Heart left ventricle (tissue), 16 donors: ENCODE measurements around the gene MRI1. TPM values are rescaled to one million over a fixed set of nuclear protein-coding genes. Genes with fewer than 3 reads are reported as not detected.

ENCODE experiments used
- ATAC-seq, 4 donors: fragments of 200-7000 bp; cut with Tn5 transposase; one replicate each; pipeline ENCODE4 v1.9.1; 2020 to 2022; ENCODE audit warnings: moderate library complexity in 4 of 4, mild to moderate bottlenecking in 3 of 4, moderate number of reproducible peaks in 1 of 4
- DNase-seq, 5 donors: peaks; one replicate each; pipeline ENCODE4 v3.0.0-alpha.2; 2020
- H3K27ac ChIP-seq, 12 donors: fragments of 200-600 bp; sonication (generic) in 4 of 12; one replicate each; pipeline versions ENCODE4 v1.5.0 to v1.8.0; 2016 to 2022; ENCODE audit warnings: mild to moderate bottlenecking in 2 of 12
- H3K27me3 ChIP-seq, 9 donors: fragments of 200-600 bp; sonication (generic) in 2 of 9; one replicate each; pipeline versions ENCODE4 v1.5.1 to v1.8.0; 2016 to 2022; ENCODE audit warnings: mild to moderate bottlenecking in 3 of 9
- H3K36me3 ChIP-seq, 9 donors: fragments of 200-600 bp; sonication (generic) in 2 of 9; one replicate each; pipeline versions ENCODE4 v1.5.0 to v1.8.0; 2018 to 2022; ENCODE audit warnings: mild to moderate bottlenecking in 2 of 9
- H3K4me1 ChIP-seq, 12 donors: fragments of 200-600 bp; sonication (generic) in 4 of 12; one replicate each; pipeline versions ENCODE4 v1.5.0 to v1.8.0; 2016 to 2022; ENCODE audit warnings: mild to moderate bottlenecking in 3 of 12
- H3K4me3 ChIP-seq, 12 donors: fragments of 200-600 bp; sonication (generic) in 4 of 12; one replicate each; pipeline versions ENCODE4 v1.5.0 to v1.8.0; 2017 to 2022; ENCODE audit warnings: mild to moderate bottlenecking in 9 of 12, moderate library complexity in 4 of 12
- H3K9me3 ChIP-seq, 12 donors: fragments of 200-600 bp; sonication (generic) in 4 of 12; one replicate each; pipeline versions ENCODE4 v1.5.0 to v1.8.0; 2016 to 2022; ENCODE audit warnings: mild to moderate bottlenecking in 1 of 12
- POLR2A ChIP-seq, 2 donors: fragments of 450-650 bp; IDR thresholded peaks; one replicate each; pipeline ENCODE4 v1.6.1; 2017; ENCODE audit warnings: antibody characterized with exemption in 2 of 2, mild to moderate bottlenecking in 2 of 2, moderate library complexity in 2 of 2
- WGBS, 4 donors: extraction: QIAGEN DNeasy Blood & Tissue Kit in 2 of 4; methylation state at CpG; one replicate each; pipeline versions ENCODE4 v1.1.5 to v1.1.7; 2013 to 2018; 5-methylcytosine and 5-hydroxymethylcytosine counted together
- intact Hi-C, 10 donors: fragments of 100-400 bp; cut with DNase I; formaldehyde crosslinking; loops; one replicate each; pipeline versions ENCODE4 v1.11.1 to v1.14.2; 2022
- polyA plus RNA-seq, 2 donors: library from polyadenylated mRNA; stranded (reverse); fragments of 200-250 nt; gene quantifications; one replicate each; pipeline ENCODE4 v1.2.3, GENCODE V29; 2013
- total RNA-seq, 9 donors: library from RNA; depleted of rRNA in 2 of 9; stranded (reverse); fragments of >200 nt in 2 of 9; fragmentation: NEBNext Ultra II Directional in 3 of 9; extraction: Animal tissue kit (Norgen Biotek cat#: 25700) in 3 of 9; gene quantifications; one replicate each; pipeline versions ENCODE4 v1.1.0 to v1.2.4, GENCODE V29; 2016 to 2023
- TF ChIP-seq, protein P1 (sequence below), 12 donors: fragments of 200-600 bp; sonication (generic) in 4 of 12; IDR thresholded peaks; one replicate each; pipeline versions ENCODE4 v1.5.0 to v1.8.0; 2018 to 2022; ENCODE audit warnings: antibody characterized with exemption in 12 of 12, mild to moderate bottlenecking in 5 of 12
- donor health status: ischemic (EF 13 %, LVEDD 7.1; RV severe dilation, severe dysfunction).
- donor health status: healthy with polysubstance abuse.
- donor health status: DM: no; HTN: yes; CAD: no.
- donor health status: DM: no; HTN: no; CAD: no.
- donor health status: ischemic (EF 25% LVEDD 6.9; RV normal size, moderate dysfunction).
- donor health status: ischemic (EF 25% LVEDD 5.7; RV mildly dilated, moderate dysfunction).
- donor health status: healthy.
- donor health status: DM: yes; HTN: yes; CAD: no.
- donor health status: ischemic (EF 35%, LVEDD 5.7; RV mildly dilated, moderate dysfunction).
- donor health status: nonischemic (EF 11% LVEDD 7.7; RV severe dilation, severe dysfunction).
- donor health status: DM: yes; HTN: yes; CAD: no.
- donor health status: PGD.
- donor health status: ischemic (EF 29% LVEDD 5.4; RV normal size, mild dysfunction).
- donor health status: nonischemic (EF 23%, LVEDD 6.1; RV moderate dilation, normal function).

Gene MRI1
- total and polyA plus RNA-seq, 11 donors = 9.0 to 36.9 (median 15.6) TPM

DNA sequence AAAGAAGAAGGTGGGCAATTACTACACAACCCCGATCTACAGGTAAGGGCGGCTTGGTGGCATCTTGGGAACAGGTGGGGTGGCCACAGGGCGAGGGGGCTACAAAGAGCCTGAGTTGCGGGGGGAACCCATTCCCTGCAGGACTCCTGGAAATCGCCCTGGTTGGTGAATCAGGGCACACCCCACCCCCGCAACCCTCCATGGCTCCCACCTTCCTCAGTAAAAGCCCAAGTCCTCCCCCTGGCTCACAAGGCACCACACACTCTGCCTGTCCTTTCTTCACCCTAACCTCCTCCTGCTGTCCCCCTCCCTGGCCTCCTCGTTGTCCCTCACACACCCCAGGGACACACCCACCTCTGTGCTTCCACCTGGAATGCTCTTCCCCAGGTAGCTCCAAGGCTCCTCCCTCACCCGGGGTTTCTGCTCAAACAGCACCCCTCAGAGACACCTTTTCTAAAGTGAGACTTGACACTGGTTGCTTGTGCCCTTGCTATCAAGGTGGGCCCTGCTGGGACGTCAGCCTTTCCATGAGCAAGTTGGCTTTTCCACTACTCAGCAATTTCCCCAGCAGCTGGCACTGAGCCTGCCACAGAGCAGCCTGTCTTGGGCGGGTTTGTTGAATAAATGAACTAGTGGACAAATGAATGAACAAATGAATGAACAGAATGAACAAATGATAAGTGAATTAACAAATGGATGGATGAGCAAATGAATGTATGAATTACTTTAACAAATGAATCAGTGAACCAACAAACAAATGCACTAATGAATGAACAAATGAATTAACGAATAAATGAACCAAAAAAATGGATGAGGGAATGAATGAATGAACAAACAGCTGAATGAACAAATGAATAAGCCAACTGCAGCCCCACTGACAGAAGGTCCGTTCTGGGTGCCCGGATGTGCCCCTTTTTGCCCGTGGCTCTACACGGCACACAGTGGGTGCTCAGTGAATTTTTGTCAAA, 6.2 kb upstream of the MRI1 start:
- WGBS, 4 donors = 85 to 92% (median 90%) methylated on average over 12 to 15 of the region's 15 CpGs
- Histone ChIP-seq H3K27ac (no peak overlapping the region), H3K36me3 (peaks cover 6 to 99% (median 98%) of the 10 kb centered on the region in 9 donors), H3K4me3 (no peak overlapping the region), H3K9me3 (no peaks in the 10 kb centered on the region), H3K4me1 (no peaks in the 10 kb centered on the region), H3K27me3 (no peaks in the 10 kb centered on the region)
- ATAC-seq = no peak
- intact Hi-C loops = no loop called here
- DNase-seq = no peak
- TF ChIP-seq POLR2A (IDR thresholded peaks at IDR 0.05) = no peak
- TF ChIP-seq, protein P1, sequence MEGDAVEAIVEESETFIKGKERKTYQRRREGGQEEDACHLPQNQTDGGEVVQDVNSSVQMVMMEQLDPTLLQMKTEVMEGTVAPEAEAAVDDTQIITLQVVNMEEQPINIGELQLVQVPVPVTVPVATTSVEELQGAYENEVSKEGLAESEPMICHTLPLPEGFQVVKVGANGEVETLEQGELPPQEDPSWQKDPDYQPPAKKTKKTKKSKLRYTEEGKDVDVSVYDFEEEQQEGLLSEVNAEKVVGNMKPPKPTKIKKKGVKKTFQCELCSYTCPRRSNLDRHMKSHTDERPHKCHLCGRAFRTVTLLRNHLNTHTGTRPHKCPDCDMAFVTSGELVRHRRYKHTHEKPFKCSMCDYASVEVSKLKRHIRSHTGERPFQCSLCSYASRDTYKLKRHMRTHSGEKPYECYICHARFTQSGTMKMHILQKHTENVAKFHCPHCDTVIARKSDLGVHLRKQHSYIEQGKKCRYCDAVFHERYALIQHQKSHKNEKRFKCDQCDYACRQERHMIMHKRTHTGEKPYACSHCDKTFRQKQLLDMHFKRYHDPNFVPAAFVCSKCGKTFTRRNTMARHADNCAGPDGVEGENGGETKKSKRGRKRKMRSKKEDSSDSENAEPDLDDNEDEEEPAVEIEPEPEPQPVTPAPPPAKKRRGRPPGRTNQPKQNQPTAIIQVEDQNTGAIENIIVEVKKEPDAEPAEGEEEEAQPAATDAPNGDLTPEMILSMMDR (IDR thresholded peaks at IDR 0.05) = no peak

DNA sequence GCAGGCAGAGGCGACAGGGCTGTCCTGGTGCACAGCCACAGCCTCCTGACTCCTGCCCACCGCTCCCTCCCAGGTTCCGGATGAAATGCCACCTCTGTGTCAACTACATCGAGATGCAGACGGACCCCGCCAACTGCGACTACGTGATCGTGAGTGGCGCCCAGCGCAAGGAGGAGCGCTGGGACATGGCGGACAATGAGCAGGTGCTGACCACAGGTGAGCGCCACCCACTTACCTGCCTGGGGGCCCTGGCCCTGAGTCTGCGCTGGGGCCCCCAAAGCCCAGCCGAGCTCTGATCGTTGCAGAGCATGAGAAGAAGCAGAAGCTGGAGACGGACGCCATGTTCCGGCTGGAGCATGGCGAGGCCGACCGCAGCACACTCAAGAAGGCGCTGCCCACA, 5.5 kb upstream of the MRI1 start:
- 94 to 97% (median 96%) methylated on average over 18 to 24 of the region's 24 CpGs for WGBS, 4 donors
- Histone ChIP-seq H3K36me3 (peaks cover 6 to 98% (median 95%) of the 10 kb centered on the region in 9 donors), H3K27ac (no peak overlapping the region), H3K27me3 (no peaks in the 10 kb centered on the region), H3K9me3 (no peaks in the 10 kb centered on the region), H3K4me1 (peaks cover 0 to 5% (median under 1%) of the 10 kb centered on the region in 12 donors), H3K4me3 (no peak overlapping the region)
- DNase-seq = no peak
- intact Hi-C loops = no loop called here
- ATAC-seq = no peak
- no peak for TF ChIP-seq POLR2A (IDR thresholded peaks at IDR 0.05)
- TF ChIP-seq, protein P1 (IDR thresholded peaks at IDR 0.05) = no peak

DNA sequence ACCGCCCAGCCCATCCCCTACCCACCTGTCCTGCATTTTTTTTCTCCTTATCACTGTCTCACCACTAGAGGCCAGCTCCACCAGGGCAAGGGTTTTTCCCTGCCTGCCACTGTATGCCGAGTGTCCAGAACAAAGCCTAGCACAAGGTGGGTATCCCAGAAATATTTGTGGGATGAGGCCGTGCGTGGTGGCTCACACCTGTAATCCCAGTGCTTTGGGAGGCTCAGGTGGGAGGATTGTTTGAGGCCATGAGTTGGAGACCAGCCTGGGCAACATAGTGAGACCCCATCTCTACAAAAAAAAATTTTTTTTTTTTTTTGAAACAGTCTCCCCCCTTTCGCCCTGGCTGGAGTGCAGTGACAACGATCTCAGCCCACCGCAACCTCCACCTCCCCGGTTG, 2.9 kb upstream of the MRI1 start:
- Histone ChIP-seq H3K9me3 (no peaks in the 10 kb centered on the region), H3K27me3 (no peaks in the 10 kb centered on the region), H3K27ac (no peak overlapping the region), H3K4me3 (no peak overlapping the region), H3K36me3 (peaks cover 2 to 75% (median 69%) of the 10 kb centered on the region in 9 donors), H3K4me1 (peaks cover 0 to 19% (median 9%) of the 10 kb centered on the region in 12 donors)
- DNase-seq (no peak), ATAC-seq (no peak)
- intact Hi-C loops = no loop called here
- WGBS, 4 donors = 86 to 98% (median 89%) methylated on average over 8 of the region's 8 CpGs
- TF ChIP-seq, protein P1 (IDR thresholded peaks at IDR 0.05) = no peak
- no peak for TF ChIP-seq POLR2A (IDR thresholded peaks at IDR 0.05)

DNA sequence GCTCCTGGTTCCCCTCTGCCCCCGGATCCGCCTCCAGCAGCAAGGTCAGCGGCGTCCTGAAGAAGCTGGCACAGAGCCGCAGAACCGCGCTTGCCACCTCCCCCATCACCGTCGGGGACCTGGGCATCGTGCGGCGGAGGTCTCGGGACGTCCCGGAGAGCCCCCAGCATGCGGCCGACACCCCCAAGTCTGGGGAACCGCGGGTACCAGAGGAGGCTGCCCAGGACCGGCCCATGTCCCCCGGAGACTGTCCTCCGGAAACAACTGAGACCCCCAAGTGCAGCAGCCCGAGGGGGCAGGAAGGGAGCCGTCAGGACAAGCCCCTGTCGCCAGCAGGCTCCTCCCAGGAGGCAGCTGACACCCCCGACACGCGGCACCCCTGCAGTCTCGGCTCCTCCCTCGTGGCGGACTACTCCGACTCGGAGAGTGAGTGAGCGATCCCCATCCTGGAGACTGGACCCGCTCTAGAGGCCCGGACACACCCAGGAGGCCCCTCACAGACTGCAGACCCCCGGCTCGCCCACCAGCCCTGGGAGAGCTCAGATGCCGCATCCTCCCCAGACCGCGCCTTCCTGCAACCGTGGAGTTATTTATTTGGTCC, 1.6 kb upstream of the MRI1 start:
- ATAC-seq = no peak
- peaks cover 0 to 19% (median 9%) of the 10 kb centered on the region in 12 donors for H3K4me1 ChIP-seq

More for the DNA sequence above, 1.6 kb upstream of the MRI1 start:
- Histone ChIP-seq H3K4me3 (no peak overlapping the region), H3K36me3 (peaks cover 2 to 62% (median 56%) of the 10 kb centered on the region in 9 donors), H3K27me3 (no peaks in the 10 kb centered on the region), H3K27ac (no peak overlapping the region), H3K9me3 (no peaks in the 10 kb centered on the region)
- TF ChIP-seq POLR2A (IDR thresholded peaks at IDR 0.05) = no peak
- TF ChIP-seq, protein P1 (IDR thresholded peaks at IDR 0.05) = no peak
- no peak for DNase-seq
- WGBS, 4 donors = 89 to 94% (median 91%) methylated on average over 28 to 42 of the region's 42 CpGs
- intact Hi-C loops = no loop called here
